Measurements from ENCODE around the gene ZNF20.
A peak's percentile ranks its signal among the peaks of the same experiment; 100 is the strongest.

ZNF20 gene

DNA sequence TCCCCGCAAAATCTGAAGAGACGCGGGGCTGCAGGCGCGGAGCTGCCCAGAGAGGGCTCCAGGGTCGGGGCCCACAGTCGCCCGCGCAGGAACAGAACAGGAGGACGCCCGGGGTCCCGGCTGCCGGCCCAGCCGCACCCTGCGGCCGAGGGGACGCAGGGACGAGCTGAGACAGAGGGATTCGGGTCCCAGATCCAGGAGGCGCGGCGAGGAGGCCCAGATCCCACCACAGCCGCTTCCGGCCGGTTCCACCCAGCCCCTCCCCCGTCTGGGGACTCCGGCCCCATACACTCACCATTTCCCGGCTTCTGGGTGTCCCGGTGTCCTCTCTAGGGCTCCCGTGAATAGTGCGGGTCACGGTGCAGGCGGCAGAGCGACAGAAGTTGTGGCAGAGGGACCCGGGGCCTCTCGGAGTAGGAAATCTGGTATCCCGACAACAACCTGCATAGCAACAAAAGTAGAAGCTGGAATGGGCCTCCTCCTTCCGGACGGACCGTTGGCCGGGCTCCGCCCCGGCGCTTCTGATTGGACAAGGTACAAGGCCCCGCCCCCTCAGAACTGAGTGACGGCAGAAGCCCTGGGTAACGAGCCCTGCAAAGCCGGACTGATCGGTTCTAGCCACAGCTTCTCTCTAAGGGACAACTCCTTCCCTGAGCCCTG lies at the start of gene ZNF20:
Gene ZNF20, minus strand, starts transcription at position 466 of the 660 bp plus-strand sequence. Its CDS starts 168 bp downstream, at position 298.
- peak; percentile 85 for DNase-seq (ENCODE audit: low read depth)

DNA sequence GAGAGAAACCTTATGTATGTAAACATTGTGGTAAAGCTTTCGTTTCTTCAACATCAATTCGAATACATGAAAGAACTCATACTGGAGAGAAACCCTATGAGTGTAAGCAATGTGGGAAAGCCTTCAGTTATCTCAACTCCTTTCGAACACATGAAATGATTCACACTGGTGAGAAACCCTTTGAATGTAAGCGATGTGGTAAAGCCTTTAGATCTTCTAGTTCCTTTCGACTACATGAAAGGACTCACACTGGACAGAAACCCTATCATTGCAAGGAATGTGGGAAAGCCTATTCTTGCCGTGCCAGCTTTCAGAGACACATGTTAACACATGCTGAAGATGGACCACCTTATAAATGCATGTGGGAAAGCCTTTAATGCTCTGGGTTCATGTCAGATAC lies 47.5 kb upstream of the ZNF20 start:
- DNase-seq (ENCODE audit: low read depth): no peak

DNA sequence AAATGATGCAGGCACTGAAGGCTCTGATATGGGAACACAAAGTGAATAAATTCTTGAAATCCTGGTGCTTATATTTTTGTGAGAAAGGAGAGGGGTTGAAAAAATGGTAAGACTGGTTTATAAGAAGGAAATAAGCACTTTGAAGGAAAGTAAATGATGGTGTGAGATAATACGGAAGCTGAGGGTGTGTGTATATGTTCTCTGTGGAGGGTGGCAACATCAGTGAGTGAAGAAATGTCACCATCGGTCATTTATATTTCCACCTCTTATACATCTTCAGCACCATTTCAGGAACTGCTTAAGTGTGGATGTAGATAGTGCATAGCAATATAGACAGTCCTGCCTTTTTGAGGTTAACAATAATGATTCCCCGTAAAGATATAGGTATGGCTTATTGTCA lies 40.2 kb upstream of the ZNF20 start:
- DNase-seq (ENCODE audit: low read depth): no peak

DNA sequence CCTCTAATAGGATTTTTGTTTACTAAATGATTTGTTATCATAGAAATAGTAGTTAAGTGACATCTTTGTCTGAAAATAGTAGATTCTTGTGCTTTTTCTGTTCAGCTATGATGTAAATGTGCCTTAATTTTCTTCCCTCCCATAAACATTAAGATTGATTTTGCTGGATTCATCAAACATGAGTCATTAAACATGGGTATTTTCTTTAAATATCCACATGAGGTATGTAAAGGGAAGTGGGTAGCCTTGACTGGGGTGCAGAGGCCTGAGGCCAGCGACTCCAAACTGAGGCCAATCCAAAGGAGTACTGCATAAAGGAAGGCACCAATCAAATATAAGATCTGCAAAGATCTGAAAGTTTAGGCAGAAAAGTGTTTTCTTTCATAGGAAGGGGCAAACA lies 26.5 kb upstream of the ZNF20 start:
- DNase-seq (ENCODE audit: low read depth): no peak

DNA sequence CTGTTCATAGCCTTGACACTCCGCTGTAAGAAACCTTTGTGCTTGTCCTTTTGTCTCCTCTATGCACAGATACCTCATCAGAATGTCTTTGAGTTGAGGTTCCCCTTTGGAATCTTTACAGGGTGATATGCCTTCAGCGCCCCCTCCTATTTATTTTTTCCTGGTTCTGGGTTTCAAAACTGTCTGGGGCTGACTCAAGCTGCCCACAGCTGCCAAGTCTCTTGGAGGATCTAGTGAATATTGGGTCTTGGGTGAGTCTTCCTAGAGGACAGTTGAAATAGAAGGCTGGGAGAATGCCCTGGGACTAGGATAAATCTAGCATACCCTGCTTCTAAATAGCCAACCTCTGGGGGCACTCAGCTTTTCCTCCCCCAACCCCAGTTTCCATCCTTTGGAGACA lies 23.7 kb upstream of the ZNF20 start:
- DNase-seq (ENCODE audit: low read depth): no peak

DNA sequence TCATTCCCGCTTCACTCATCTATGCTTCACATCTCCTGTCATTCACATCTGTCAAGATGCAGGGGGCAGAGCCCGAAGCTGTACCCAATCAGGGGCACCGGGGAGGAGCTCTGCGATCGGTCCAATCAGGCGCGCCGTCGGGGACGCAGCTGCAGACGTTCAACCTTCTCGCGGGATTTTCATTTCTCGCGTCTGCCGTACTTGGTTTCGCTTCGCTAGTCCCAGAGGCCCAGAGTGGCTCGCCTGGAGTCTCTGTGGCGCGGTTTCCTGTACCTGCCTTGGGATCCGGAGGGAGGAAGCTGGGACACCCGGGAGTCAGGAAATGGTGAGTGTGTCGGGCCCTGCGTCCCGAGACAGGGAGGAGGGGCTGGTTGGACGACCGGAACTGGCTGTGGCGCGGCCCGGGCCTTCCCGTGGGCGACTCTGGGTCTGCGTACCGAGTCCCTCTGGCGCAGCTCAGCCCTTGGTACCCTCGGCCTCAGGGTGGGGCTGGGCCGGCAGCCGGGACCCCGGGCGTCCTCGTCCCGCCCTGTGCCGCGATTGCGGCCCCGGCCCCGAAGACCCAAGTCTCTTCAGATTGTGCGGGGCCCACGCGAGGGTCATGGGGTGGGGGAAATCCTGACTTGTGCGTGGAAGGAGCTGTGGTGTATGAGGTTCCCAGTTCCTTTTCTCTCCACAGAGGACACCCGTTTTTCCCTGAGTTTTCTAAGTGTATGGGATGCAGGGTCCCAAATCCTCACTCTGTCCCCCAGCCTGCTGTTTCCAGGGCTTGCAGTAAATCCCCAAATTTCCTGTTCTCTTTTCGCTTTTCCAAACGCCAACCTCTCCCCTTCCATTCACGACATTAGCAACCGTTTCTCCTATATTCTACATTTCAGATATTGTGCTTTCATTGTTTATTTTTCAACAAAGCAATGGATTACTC lies 23.0 kb upstream of the ZNF20 start, which contains the start of gene ZNF136:
Gene ZNF136, plus strand, starts transcription at position 215 of the 925 bp plus-strand sequence. Its CDS starts 108 bp downstream, at position 323.
- DNase-seq (ENCODE audit: low read depth): peak; percentile 78

DNA sequence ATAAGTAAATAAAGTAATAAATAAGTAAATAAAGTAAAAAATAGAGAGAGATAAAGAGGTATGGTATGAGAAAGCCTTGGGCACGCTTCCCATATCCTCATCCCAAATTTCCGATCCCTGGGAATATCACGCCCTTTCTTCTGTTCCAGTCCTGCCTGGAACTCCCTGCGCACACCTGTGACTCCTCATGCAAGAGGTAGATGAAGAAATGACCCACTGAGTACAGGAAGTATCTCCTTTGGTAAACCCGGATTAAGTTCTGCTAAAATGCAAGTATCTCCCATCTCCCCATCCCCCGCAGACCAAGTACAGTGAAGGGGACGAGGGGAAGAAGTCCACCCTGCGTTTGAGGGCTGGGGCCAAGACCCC lies 22.3 kb upstream of the ZNF20 start:
- no peak for DNase-seq (ENCODE audit: low read depth)

DNA sequence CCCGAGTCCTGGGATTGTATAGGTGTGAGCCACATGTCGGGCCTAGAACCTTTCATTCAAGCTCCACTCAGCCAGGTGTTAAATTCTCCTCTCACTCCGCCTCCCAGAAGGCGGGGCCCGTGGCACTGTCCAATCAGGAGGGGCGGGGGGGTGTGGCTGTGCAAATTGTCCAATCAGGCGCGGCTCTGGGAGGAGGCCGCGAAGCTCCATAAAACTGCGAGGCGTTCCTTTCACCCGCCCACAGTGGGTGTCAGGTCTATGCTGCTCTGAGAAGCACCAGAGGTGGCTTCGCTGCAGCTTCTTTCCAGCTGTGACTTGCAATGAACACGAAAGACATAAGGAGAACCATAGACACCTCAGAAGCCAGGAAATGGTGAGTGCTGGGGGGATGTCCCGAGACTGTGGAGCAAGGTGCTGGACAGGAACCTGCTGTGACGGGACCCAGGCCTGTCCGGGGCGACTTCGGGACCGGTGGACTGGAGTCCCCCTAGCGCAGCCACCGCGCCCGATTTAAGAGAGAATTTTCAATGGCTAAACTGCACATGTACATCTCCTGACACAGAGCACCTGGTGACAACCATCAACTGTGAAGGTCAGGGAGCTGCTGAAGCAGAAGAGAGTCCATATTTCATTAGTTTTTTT lies 19.7 kb upstream of the ZNF20 start:
- DNase-seq (ENCODE audit: low read depth): no peak

DNA sequence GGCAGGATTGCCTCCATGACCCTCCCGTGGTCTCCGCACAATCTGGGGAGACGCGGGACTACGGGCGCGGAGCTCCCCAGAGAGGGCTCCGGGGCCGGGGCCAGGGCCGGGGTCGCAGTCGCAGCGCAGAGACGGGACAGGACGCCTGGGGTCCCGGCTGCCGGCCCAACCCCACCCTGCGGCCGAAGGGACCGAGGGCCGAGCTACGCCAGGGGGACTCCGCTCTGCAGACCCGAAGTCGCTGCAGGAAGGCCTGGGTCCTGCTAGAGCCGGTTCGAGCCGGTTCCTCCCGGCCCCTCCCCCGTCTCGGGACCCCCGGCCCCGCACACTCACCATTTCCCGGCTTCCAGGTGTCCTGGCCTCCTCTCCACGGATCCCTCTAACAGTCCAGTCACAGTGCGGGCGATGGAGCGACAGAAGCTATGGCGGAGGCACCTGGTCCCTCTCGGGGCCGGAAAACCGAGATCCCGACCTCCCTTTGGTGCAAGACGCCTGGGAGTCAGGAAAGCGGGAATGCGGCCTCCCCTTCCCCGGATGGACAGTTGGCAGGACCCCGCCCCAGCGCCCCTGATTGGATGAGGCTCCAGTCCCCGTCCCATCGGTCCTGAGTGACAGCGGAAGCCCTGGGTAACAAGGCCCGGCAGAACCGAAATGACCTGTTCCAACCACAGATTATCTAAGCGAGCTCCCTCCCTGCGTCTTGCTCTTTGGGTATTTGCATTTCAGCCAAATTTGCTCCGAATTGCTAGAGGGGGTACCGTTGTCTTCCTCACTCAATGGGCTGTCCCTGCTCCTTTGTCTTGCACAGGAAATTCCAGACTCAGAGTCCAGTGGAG lies 16.3 kb upstream of the ZNF20 start, which contains the start of gene ZNF625:
Gene ZNF625, minus strand, starts transcription at position 512 of the 836 bp plus-strand sequence. Its CDS starts 176 bp downstream, at position 336.
- no peak for DNase-seq (ENCODE audit: low read depth)

DNA sequence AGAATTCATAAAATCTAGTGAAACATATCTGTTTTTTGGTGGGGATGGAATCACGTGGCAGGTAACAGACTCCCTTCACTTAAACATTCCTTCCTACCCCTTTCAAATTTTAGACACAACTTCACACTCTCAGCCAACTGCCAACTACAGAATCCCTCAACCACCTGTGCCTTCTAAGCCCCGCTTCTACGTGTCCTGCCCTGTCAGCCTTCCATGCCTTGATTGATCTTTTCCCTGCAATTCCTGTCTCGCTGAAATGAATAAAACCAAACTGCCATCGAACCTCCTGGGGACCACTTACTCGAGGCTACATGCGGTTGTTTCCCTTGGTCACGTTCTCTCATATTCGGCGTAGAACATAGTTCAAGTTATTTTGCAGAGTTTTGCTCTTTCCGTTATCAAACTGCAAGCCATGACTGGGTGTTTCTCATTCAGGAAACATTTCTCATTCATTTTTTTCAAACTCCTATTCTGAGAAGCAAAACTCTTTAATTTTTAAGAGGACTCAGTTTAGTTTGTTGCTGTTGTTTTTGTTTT lies 15.2 kb upstream of the ZNF20 start:
- no peak for DNase-seq (ENCODE audit: low read depth)

DNA sequence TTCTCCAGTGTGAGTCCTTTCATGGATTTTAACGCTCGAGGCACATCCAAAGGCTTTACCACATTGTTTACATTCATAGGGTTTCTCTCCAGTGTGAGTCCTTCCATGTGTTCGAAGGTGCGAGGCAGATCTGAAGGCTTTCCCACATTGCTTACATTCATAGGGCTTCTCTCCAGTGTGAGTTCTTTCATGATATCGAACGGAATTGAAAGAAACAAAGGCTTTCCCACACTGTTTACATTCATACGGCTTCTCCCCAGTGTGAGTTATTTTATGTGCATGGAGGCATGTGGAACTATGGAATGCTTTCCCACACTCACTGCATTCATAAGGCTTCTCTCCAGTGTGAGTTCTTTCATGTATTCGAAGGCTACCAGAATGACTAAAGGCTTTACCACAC lies 5.2 kb upstream of the ZNF20 start:
- DNase-seq (ENCODE audit: low read depth): no peak

DNA sequence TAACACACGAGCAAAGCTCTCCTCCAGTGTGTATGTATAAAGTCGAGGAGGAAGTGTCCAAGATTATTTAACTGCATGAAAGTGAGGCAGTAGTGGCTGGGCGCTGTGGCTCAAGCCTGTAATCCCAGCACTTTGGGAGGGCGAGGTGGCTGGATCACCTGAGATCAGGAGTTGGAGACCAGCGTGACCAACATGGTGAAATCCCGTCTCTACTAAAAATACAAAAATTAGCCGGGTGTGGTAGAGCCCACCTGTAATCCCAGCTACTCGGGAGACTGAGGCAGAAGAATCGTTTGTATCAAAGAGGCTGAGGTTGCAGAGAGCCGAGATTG lies 1.2 kb upstream of the ZNF20 start:
- DNase-seq (ENCODE audit: low read depth): no peak

DNA sequence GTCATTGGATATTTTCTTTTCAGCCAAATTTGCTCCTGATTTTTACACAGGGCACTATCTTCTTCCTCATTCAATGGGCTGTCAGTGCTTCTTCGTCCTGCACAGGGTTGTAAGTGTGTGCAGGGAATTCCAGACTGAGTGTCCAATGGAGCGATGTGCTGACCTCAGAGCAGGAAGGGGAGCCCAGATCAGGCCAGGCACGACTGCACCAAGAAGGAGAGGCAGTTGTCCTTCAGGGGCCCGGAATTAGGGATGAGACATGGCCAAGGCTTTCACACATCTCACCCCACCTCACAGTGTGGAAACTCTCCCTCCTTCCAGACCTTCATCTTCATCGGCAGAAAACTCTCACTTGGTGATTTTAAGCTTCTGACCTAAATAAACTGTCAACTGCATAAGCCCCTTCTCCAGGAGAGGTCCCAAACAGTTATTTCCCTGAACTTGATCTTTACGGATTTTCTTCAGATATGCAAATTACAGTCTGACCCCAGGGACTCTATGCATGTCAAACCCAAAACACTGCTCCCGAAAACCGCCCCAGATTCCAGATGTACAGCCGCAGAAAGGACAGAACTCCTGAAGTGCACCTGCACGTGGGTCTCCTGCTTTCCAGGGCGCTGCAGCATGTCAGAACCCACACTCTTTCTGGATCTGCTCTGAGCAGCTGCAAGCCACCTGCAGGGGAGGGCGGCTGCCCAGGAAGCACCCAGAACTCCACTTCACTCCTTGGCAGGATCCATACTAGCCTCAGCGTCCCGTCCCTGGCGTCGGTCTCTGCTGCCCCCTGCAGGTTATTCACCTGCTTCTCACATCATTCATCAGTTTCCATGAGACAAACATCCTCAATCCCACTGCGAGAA lies 625 bp upstream of the ZNF20 start:
- DNase-seq (ENCODE audit: low read depth): peak; percentile 73

DNA sequence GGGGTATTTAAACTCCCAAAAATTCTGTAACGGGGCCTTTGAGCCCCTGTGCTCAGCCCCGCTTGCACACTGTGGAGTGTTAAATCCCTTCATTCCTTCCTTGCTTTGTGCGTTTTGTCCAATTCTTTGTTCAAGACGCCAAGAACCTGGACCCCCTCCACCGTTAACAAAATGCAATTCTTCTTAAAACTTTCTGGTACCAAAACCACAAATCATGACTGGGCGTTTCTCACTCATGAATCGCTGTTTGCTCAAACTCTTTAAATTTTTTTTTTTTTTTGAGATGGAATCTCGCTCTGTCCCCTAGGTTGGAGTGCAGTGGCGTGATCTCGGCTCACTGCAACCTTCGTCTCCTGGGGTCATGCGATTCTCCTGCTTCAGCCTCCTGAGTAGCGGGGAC lies 881 bp downstream of the ZNF20 start:
- DNase-seq (ENCODE audit: low read depth): no peak

DNA sequence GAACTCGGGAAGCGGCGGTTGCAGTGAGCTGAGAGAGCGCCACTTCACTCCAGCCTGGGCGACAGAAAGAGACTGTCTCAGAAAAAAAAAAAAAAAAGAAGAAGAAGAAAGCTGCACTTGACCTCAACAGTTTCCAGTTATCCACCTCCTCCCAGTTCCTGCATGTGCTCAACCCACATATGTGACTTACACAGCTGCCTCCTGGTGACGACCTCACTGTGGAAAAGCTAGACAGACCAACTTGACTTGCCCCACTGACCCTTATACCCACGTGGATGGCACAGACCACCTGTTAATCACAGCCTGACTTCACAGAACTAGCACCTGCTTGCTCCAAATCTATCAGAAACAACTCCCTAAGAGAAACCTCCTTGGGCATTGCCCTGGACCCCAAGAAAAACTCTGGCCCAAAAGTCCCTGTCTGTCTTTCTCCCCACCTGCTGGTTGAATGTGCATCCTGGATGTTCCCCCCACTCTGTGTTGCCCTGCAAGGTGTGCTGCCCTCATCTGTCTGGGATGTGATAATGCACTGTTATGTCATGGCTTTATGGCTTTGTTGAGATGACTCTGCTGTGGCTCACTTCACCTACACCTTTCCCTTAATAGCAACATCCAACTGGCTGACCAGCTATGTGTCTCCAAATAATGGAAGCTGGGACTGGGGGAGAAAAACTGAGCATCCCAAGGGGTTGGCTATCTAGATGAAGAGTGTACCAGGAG lies 2.8 kb downstream of the ZNF20 start:
- DNase-seq (ENCODE audit: low read depth): no peak

DNA sequence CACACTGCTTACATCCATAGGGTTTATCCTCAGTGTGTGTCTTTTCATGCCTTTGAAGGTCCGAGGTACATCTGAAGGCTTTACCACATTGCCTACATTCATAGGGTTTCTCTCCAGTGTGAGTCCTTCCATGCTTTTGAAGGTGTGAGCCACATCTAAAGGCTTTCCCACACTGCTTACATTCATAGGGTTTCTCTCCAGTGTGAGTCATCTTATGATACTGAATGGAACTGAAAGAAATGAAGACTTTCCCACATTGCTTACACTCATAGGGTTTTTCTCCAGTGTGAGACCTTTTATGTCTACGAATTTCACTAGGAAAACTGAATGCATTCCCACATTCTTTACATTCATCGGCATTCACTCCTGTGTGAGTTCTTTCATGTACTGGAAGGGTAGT lies 7.1 kb downstream of the ZNF20 start:
- DNase-seq (ENCODE audit: low read depth): no peak

DNA sequence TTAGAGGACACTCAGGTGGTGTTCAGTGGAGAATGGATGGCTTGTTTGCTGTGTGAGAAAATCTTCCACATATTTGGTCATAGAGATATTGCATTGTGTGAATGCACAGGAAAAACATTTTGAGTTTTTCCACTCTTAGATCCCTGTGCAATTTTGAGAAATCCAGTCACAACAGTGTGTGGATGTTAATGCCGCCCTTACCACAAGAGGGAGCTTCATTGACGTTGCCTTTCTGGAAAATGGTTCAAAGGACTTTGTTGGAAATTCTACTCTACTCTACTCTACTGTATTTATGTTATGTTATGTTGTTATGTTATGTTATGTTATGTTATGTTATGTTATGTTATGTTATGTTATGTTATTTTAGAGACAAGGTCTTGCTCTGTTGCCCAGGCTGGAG lies 13.4 kb downstream of the ZNF20 start:
- no peak for DNase-seq (ENCODE audit: low read depth)

DNA sequence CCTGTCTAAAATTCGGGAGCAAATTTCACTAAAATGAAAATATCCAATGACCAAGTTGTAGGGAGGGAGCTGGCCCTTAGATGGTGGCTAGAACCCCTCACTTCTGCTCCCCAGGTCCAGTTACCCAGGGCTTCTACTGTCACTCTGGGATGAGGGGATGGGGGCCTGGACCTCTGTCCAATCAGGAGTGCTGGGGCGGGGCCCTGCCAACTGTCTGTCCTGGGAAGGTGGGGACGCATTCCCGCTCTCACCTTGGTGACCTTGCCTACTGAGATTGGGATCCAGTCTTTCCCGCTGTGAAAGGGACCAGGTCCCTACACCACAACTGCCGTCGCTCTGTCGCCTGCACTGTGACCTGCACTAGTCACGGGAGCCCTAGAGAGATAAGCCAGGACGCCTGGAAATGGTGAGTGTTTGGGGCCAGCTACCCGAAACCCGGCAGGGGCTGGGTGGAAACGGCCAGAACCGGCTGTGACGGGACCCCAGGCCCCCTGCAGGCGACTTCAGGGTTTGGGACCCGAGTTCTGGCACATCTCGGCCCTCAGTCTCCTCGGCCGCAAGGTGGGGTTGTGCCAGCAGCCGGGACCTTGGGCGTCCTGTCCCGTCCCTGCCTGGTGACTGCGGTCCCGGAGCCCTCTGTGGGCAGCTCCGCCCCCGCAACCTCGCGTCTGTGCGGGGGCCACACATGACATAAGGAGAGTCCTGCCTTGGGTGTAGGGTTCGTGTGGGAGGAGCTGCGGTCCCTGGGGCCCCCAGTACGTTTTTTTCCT lies 22.8 kb downstream of the ZNF20 start:
- no peak for DNase-seq (ENCODE audit: low read depth)

DNA sequence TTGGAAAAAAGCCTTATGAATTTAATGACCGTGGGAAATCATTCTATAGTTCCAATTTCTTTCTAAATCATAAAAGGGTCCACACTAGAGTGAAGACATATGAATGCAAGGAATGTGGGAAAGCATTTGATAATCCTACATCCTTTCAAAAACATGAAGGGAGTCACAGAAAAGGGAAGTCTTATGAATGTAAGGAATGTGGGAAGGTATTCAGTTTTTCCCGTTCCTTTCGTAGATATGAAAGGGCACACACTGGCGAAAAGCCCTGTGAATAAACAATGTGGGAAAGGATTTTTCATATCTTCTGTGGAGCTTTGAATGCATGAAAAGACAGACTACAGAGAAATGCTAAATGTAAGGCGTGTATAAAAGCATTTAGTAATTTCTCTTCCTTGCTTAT lies 27.0 kb downstream of the ZNF20 start:
- no peak for DNase-seq (ENCODE audit: low read depth)
